Measurements from ENCODE around the gene C14orf119. TPM values are rescaled to one million over a fixed set of nuclear protein-coding genes. Genes with fewer than 3 reads are reported as not detected.

C14orf119 gene
- polyA plus RNA-seq, 4 donors, result 43.8 to 67.0 (median 64.8) TPM

- Histone ChIP-seq H3K36me3 (ENCODE audit: control insufficient read depth in 3 of 3, insufficient read depth in 2 of 3, low read depth in 1 of 3, low read length in 3 of 3) (peaks cover 15 to 25% (median 18%) of the 10 kb centered on the region in 3 donors), H3K4me3 (ENCODE audit: low read depth in 1 of 3, low read length in 3 of 3) (no peak overlapping the region)
- FAIRE-seq, result no peak
Observed at GRCh38 chr14:23090254-23090636, 5.1 kb upstream of the C14orf119 start.

DNA sequence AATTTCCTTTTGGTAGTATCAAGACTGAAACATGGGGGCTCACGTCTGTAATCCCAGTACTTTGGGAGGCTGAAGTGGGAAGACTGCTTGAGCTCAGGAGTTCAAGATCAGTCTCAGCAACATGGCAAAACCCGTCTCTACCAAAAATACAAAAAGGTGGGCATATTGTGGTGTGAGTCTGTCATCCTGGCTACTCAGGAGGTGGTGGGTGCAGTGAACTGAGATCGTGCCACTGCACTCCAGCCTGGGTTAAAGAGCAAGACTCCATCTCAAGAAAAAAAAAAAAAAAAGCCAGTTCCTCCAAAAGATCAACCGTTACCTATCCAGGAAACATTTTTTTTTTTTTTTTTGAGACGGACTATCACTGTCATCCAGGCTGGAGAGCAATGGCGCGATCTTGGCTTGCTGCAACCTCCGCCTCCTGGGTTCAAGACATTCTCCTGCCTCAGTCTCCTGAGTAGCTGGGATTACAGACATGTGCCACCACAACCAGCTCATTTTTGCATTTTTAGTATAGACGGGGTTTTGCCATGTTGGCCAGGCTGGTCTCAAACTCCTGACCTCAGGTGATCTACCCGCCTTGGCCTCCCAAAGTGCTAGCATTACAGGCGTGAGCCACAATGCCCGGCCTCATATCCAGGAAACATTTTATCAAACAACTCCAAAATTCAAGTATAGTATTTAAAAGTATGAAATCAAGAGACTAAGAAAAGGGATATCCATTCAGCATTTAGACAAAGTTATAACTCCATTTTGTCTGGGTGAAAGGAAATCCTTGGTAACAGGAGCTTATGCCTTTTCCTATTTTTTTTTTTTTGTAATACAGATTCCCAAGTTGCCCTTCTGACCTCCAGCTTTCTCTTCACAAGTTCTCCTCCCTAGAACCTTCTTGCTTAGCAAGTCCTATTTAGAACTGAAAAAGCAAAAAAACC is 3.7 kb upstream of the C14orf119 start:
- FAIRE-seq (no peak), DNase-seq (no peak)
- no peaks in the 10 kb centered on the region for H3K27me3 ChIP-seq (ENCODE audit: control insufficient read depth in 3 of 3, insufficient read depth in 3 of 3, low read length in 3 of 3)
- no peak overlapping the region for H3K4me3 ChIP-seq (ENCODE audit: low read depth in 1 of 3, low read length in 3 of 3)
- WGBS, 3 donors, result 83 to 86% (median 85%) methylated on average over 12 of the region's 12 CpGs
- H3K27ac ChIP-seq (ENCODE audit: low read depth in 1 of 3, low read length in 2 of 3), result no peak overlapping the region
- no peaks in the 10 kb centered on the region for H3K9me3 ChIP-seq (ENCODE audit: control insufficient read depth in 2 of 2, insufficient read depth in 1 of 2, low read depth in 1 of 2, low read length in 1 of 2)
- peaks cover 13 to 24% (median 14%) of the 10 kb centered on the region in 3 donors for H3K36me3 ChIP-seq (ENCODE audit: control insufficient read depth in 3 of 3, insufficient read depth in 2 of 3, low read depth in 1 of 3, low read length in 3 of 3)
- peaks cover 0 to 17% (median 13%) of the 10 kb centered on the region in 3 donors for H3K4me1 ChIP-seq (ENCODE audit: control insufficient read depth in 3 of 3, insufficient read depth in 2 of 3, low read depth in 1 of 3, low read length in 2 of 3)

More at GRCh38 chr14:23090254-23090636, 5.1 kb upstream of the C14orf119 start:
- DNase-seq, result no peak
- Histone ChIP-seq H3K27ac (ENCODE audit: low read depth in 1 of 3, low read length in 2 of 3) (no peak overlapping the region), H3K27me3 (ENCODE audit: control insufficient read depth in 3 of 3, insufficient read depth in 3 of 3, low read length in 3 of 3) (no peaks in the 10 kb centered on the region), H3K9me3 (ENCODE audit: control insufficient read depth in 2 of 2, insufficient read depth in 1 of 2, low read depth in 1 of 2, low read length in 1 of 2) (no peaks in the 10 kb centered on the region), H3K4me1 (ENCODE audit: control insufficient read depth in 3 of 3, insufficient read depth in 2 of 3, low read depth in 1 of 3, low read length in 2 of 3) (peaks cover 0 to 24% (median 11%) of the 10 kb centered on the region in 3 donors)
- WGBS, 3 donors, result 82 to 92% (median 91%) methylated on average over 4 of the region's 4 CpGs

- no peak for FAIRE-seq
- H3K36me3 ChIP-seq (ENCODE audit: control insufficient read depth in 3 of 3, insufficient read depth in 2 of 3, low read depth in 1 of 3, low read length in 3 of 3), result peaks cover 14 to 30% (median 15%) of the 10 kb centered on the region in 3 donors
- no peak overlapping the region for H3K4me3 ChIP-seq (ENCODE audit: low read depth in 1 of 3, low read length in 3 of 3)
Observed at GRCh38 chr14:23093104-23093503, 2.2 kb upstream of the C14orf119 start.

DNA sequence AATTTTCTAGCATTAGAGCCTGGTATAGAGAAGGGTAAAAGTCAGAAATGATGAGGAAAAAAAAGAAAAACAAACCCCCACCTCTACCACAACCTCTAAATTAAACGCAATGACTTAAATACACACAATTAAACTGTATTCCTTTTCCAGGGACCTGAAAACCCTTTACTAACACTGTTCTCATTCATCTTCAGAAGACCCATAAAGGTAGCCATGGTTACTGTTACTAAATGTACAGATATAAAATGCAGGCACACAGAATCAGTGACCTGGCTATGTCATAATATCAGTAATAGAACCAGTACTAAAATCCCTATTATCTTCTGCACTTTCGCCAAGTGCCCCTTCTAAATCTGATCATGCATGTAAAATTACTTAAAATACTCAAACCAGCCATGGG is 1.8 kb upstream of the C14orf119 start:
- H3K36me3 ChIP-seq (ENCODE audit: control insufficient read depth in 3 of 3, insufficient read depth in 2 of 3, low read depth in 1 of 3, low read length in 3 of 3), result peaks cover 15 to 30% (median 16%) of the 10 kb centered on the region in 3 donors
- peak overlapping the region in 2 of 3 donors; percentile 71 to 81 for H3K4me3 ChIP-seq (ENCODE audit: low read depth in 1 of 3, low read length in 3 of 3)
- no peak overlapping the region for H3K27ac ChIP-seq (ENCODE audit: low read depth in 1 of 3, low read length in 2 of 3)
- no peaks in the 10 kb centered on the region for H3K9me3 ChIP-seq (ENCODE audit: control insufficient read depth in 2 of 2, insufficient read depth in 1 of 2, low read depth in 1 of 2, low read length in 1 of 2)
- H3K4me1 ChIP-seq (ENCODE audit: control insufficient read depth in 3 of 3, insufficient read depth in 2 of 3, low read depth in 1 of 3, low read length in 2 of 3), result peaks cover 0 to 23% (median 18%) of the 10 kb centered on the region in 3 donors
- no peaks in the 10 kb centered on the region for H3K27me3 ChIP-seq (ENCODE audit: control insufficient read depth in 3 of 3, insufficient read depth in 3 of 3, low read length in 3 of 3)
- DNase-seq (no peak), FAIRE-seq (no peak)
- WGBS, 3 donors, result 68 to 75% (median 71%) methylated on average over 2 of the region's 2 CpGs

More at GRCh38 chr14:23093104-23093503, 2.2 kb upstream of the C14orf119 start:
- no peaks in the 10 kb centered on the region for H3K27me3 ChIP-seq (ENCODE audit: control insufficient read depth in 3 of 3, insufficient read depth in 3 of 3, low read length in 3 of 3)
- H3K9me3 ChIP-seq (ENCODE audit: control insufficient read depth in 2 of 2, insufficient read depth in 1 of 2, low read depth in 1 of 2, low read length in 1 of 2), result no peaks in the 10 kb centered on the region
- no peak for DNase-seq
- 44 to 65% (median 60%) methylated on average over 2 of the region's 2 CpGs for WGBS, 3 donors
- H3K27ac ChIP-seq (ENCODE audit: low read depth in 1 of 3, low read length in 2 of 3), result no peak overlapping the region
- peaks cover 0 to 23% (median 18%) of the 10 kb centered on the region in 3 donors for H3K4me1 ChIP-seq (ENCODE audit: control insufficient read depth in 3 of 3, insufficient read depth in 2 of 3, low read depth in 1 of 3, low read length in 2 of 3)

- H3K4me1 ChIP-seq (ENCODE audit: control insufficient read depth in 3 of 3, insufficient read depth in 2 of 3, low read depth in 1 of 3, low read length in 2 of 3), result peaks cover 0 to 23% (median 18%) of the 10 kb centered on the region in 3 donors
- peak overlapping the region; percentile 37 to 81 (median 71) for H3K4me3 ChIP-seq (ENCODE audit: low read depth in 1 of 3, low read length in 3 of 3)
- H3K27me3 ChIP-seq (ENCODE audit: control insufficient read depth in 3 of 3, insufficient read depth in 3 of 3, low read length in 3 of 3), result no peaks in the 10 kb centered on the region
Observed at GRCh38 chr14:23093991-23094665, 1.2 kb upstream of the C14orf119 start.

DNA sequence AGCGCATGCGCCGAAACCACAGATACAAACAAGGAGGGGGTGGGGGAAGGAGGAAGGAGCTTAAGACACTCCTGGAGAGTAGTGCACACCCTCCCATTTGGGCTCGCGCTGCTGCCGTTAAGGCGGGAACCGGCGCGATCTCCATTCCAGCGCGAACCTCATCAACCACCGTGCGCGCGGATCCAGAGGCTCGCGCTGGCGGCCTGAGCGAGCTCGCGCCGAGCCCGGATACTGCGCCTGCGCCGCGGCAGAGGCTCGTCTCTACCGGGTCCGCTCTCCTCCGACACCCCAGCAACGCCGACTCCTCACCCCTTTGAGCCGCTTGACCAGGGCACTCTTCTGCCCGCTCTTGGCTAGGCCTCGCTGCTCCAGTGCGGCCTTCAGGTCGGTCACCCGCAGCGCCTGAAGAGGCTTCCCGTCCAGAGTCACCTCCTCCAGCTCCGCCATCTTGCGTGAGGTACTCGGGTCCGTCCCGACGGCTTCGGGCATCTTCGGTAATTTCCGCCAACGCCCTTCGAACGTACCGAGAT is 574 bp upstream of the C14orf119 start, which contains the start of gene ACIN1:
ACIN1 (minus strand) TSS at position 471 of the 530 bp plus-strand sequence; CDS start at position 447, 24 bp downstream.
- no peaks in the 10 kb centered on the region for H3K27me3 ChIP-seq (ENCODE audit: control insufficient read depth in 3 of 3, insufficient read depth in 3 of 3, low read length in 3 of 3)
- FAIRE-seq (no peak), DNase-seq (peak in 1 of 2 donors; percentile 78)
- peaks cover 9 to 32% (median 13%) of the 10 kb centered on the region in 3 donors for H3K36me3 ChIP-seq (ENCODE audit: control insufficient read depth in 3 of 3, insufficient read depth in 2 of 3, low read depth in 1 of 3, low read length in 3 of 3)
- H3K27ac ChIP-seq (ENCODE audit: low read depth in 1 of 3, low read length in 2 of 3), result peak within 1 kb of the TSS; percentile 96 to 100 (median 98)
- peaks cover 0 to 23% (median 18%) of the 10 kb centered on the region in 3 donors for H3K4me1 ChIP-seq (ENCODE audit: control insufficient read depth in 3 of 3, insufficient read depth in 2 of 3, low read depth in 1 of 3, low read length in 2 of 3)
- peak within 1 kb of the TSS; percentile 48 to 81 (median 75) for H3K4me3 ChIP-seq (ENCODE audit: low read depth in 1 of 3, low read length in 3 of 3)
- no peaks in the 10 kb centered on the region for H3K9me3 ChIP-seq (ENCODE audit: control insufficient read depth in 2 of 2, insufficient read depth in 1 of 2, low read depth in 1 of 2, low read length in 1 of 2)
- WGBS, 3 donors, result 0% methylated on average over 50 to 55 of the region's 55 CpGs

More at GRCh38 chr14:23093991-23094665, 1.2 kb upstream of the C14orf119 start:
- no peaks in the 10 kb centered on the region for H3K9me3 ChIP-seq (ENCODE audit: control insufficient read depth in 2 of 2, insufficient read depth in 1 of 2, low read depth in 1 of 2, low read length in 1 of 2)
- DNase-seq (no peak), FAIRE-seq (no peak)
- H3K36me3 ChIP-seq (ENCODE audit: control insufficient read depth in 3 of 3, insufficient read depth in 2 of 3, low read depth in 1 of 3, low read length in 3 of 3), result peaks cover 15 to 29% (median 17%) of the 10 kb centered on the region in 3 donors
- WGBS, 3 donors, result 0 to 1% (median 0%) methylated on average over 14 of the region's 14 CpGs
- peak overlapping the region; percentile 92 to 98 (median 96) for H3K27ac ChIP-seq (ENCODE audit: low read depth in 1 of 3, low read length in 2 of 3)

DNA sequence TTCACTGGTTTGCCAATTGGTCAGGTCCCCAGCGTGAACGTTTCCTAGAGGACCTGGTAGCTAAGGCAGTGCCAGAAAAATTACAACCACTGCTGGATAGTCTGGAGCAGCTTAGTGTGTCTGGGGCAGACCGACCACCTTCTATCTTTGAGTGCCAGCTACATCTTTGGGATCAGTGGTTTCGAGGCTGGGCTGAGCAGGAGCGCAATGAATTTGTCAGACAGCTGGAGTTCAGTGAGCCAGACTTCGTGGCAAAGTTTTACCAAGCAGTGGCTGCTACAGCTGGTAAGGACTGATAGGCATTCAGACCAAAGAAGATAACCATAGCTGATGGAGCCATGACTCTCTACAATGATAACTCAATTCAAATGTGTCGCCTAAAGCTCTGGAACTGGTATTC is 2.5 kb downstream of the C14orf119 start:
- no peak for FAIRE-seq
- no peaks in the 10 kb centered on the region for H3K9me3 ChIP-seq (ENCODE audit: control insufficient read depth in 2 of 2, insufficient read depth in 1 of 2, low read depth in 1 of 2, low read length in 1 of 2)
- H3K27ac ChIP-seq (ENCODE audit: low read depth in 1 of 3, low read length in 2 of 3), result no peak overlapping the region
- H3K36me3 ChIP-seq (ENCODE audit: control insufficient read depth in 3 of 3, insufficient read depth in 2 of 3, low read depth in 1 of 3, low read length in 3 of 3), result peaks cover 3 to 16% (median 5%) of the 10 kb centered on the region in 3 donors
- no peak for DNase-seq
- no peaks in the 10 kb centered on the region for H3K27me3 ChIP-seq (ENCODE audit: control insufficient read depth in 3 of 3, insufficient read depth in 3 of 3, low read length in 3 of 3)
- no peak overlapping the region for H3K4me3 ChIP-seq (ENCODE audit: low read depth in 1 of 3, low read length in 3 of 3)
- H3K4me1 ChIP-seq (ENCODE audit: control insufficient read depth in 3 of 3, insufficient read depth in 2 of 3, low read depth in 1 of 3, low read length in 2 of 3), result peaks cover 0 to 20% (median 18%) of the 10 kb centered on the region in 3 donors
- 86 to 92% (median 89%) methylated on average over 7 of the region's 7 CpGs for WGBS, 3 donors
